AML-193 (cell line): ENCODE measurements around the gene ARHGAP11A.

ENCODE experiments used
- DNase-seq, 2 experiments: peaks; one replicate each; lab custom pipeline; 2025; lab: John Stamatoyannopoulos, UW

Gene ARHGAP11A

DNA sequence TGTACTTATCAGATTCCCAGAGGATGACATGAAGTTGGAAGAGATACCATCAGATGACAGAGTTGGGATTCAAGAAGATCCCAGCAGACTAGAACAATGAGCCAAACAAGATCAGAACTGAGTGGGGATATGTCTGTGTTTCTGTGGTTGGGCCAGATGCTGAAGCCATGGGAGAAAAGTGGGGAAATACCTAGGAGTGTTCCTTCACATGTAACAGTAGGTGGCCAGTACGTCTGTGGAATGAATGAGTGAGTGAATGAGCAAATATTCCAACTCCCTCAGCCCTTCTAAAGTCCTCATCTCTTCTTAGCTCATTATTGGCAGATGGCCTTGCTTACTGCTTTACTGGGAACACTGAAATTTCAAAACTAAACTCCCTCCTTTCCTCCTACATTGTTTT is 70.3 kb downstream of the ARHGAP11A start:
- no peak for DNase-seq

DNA sequence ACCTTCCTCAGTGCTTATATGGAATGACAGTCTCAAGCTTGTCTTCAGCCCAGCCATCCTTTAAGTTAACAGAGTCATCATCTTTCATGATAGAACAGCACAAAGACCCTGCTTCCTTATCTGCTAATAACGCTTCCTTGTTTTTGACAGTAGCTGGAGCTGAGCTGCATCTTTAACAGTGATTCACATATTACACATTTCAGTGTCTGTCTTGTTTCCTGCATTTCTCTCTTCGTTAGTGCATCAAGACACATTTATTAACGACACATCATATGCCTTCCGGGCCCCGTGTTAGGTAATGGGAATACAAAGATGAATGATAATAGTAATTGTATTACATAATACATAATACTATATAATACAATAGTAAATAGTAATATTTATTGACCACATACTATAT is 72.3 kb downstream of the ARHGAP11A start:
- DNase-seq: no peak

DNA sequence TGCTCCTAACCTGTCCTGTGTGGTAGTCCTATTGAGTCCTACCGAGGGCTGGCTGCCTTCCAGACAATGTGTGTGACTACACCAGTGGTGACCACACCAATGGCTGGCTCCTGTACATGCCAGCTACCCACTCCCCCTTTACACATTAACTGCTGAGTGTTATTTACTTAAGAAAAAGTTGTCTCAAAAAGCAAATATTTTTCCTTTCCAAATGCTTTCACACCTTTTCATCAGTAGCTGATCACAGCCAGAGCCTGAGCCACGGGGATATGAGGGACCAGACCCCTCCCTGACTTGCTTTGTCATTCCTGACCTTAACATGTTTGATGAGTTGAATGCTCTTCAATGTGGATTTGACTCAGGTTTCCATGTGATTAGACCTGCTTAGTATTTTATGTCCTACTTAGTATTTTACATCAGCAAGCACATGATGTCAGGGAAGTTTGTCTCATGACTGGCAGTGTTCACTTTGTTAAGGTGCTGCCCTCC is 72.9 kb downstream of the ARHGAP11A start:
- no peak for DNase-seq
